ENCODE data around the gene NCOR1. TPM values are rescaled to one million over a fixed set of nuclear protein-coding genes. Genes with fewer than 3 reads are reported as not detected.

NCOR1 gene
- total RNA-seq, 1 donor from 2014 or later: 123 TPM

DNA sequence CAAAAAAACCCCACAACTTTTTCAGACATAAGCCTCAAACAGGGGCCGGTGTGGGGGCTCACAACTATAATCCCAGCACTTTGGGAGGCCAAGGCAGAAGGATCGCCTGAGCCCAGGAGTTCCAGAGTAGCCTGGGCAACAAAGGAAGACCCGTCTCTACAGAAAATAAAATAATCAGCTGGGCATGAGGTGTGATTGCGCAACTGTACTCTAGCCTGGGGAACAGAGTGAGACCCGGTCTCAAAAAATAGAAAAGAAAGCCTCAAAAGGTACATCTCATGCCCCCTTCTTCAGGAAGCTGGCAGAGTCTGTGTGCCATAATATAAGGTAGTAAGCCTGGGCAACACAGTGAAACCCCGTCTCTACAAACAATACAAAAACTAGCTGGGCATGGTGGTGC, 219.0 kb downstream of the NCOR1 start:
- intact Hi-C loops (cut with micrococcal nuclease): loop anchor here (5.0 kb wide), 1 partner anchor 299 kb away; the partner anchor contains the start of gene ZNF286A
- H3K27me3 Mint-ChIP-seq (ENCODE audit: insufficient read depth): peaks cover 2% of the 10 kb centered on the region
- H3K9me3 Mint-ChIP-seq: no peaks in the 10 kb centered on the region
- no peak overlapping the region for H3K4me3 Mint-ChIP-seq
- peaks cover 10% of the 10 kb centered on the region for H3K36me3 Mint-ChIP-seq (ENCODE audit: low read depth)
- peaks cover 16% of the 10 kb centered on the region for H3K4me1 Mint-ChIP-seq (ENCODE audit: low read depth)
- no peak for DNase-seq (ENCODE audit: low spot score)
- H3K27ac Mint-ChIP-seq: no peak overlapping the region

DNA sequence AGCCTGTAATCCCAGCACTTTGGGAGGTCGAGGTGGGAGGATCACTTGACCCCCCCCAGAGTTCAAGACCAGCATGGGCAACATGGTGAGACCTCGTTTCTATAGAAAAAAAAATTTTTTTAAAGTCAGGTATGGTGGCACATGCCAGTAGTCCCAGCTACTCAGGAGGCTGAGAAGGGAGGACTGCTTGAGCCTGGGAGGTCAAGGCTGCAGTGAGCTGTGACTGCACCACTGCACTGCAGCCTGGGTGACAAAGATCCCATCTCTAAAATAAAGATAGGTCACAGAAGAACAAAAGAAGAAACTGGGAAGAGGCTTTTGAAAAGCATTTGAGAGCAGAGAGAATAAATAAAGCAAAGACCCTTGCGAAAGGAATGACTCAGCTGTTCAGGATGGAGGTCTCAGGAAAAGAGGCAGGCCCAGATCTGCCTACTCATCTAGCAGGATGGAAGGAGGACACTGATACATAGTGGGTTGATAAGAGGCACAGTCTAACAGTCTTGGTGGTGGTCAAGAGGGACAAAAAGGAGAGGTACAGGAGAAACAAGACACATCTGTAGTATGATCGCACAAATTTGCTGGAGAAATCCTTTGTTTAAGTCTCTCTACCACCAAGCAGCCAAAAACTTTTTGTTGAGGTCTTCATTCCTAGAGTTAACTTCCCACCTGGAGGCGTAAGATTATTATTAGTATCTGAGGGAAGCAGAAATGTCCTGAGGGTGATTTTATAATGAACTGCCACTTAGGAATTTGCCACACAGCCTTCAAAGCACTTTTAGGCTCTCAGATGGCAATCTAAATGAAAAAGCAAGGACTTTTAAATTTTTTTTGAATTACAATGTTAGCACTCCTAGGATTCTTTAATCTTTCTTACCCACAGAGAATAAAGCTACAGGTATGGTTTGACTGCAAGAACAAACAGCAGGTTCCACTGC, 233.4 kb downstream of the NCOR1 start:
- Mint-ChIP-seq H3K4me1 (ENCODE audit: low read depth) (peaks cover 15% of the 10 kb centered on the region), H3K27ac (no peak overlapping the region), H3K9me3 (no peaks in the 10 kb centered on the region), H3K36me3 (ENCODE audit: low read depth) (peaks cover 17% of the 10 kb centered on the region), H3K4me3 (no peak overlapping the region), H3K27me3 (ENCODE audit: insufficient read depth) (no peaks in the 10 kb centered on the region)
- intact Hi-C loops (cut with micrococcal nuclease): loop anchor here (1.0 kb wide), 2 partner anchors 23 to 46 kb away; no protein-coding TSS in a partner anchor
- no peak for DNase-seq (ENCODE audit: low spot score)

DNA sequence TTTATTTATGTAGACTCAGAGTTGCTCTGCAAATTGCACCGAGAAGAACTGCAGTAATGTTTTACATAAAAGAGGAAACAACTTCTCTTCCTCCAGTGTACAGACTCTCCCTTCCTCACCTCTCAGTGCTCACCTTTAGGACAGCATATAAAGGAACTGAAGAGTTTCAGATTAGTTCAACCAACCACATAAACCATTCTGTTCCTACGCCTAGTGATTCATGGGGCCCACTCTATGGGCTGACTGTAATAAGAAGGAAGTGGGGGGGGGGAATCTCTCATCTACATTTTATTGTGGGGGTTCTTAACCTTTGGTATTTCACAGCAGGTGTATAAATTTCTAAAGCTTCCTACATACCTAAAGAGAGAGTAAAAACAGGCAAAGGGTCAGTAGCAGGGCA, 234.1 kb downstream of the NCOR1 start:
- H3K36me3 Mint-ChIP-seq (ENCODE audit: low read depth): peaks cover 18% of the 10 kb centered on the region
- no peak overlapping the region for H3K27ac Mint-ChIP-seq
- DNase-seq (ENCODE audit: low spot score): no peak
- intact Hi-C loops (cut with micrococcal nuclease): loop anchor here (1.0 kb wide), 2 partner anchors 22 to 47 kb away; no protein-coding TSS in a partner anchor
- no peak overlapping the region for H3K4me3 Mint-ChIP-seq
- no peaks in the 10 kb centered on the region for H3K9me3 Mint-ChIP-seq
- peaks cover 15% of the 10 kb centered on the region for H3K4me1 Mint-ChIP-seq (ENCODE audit: low read depth)
- no peaks in the 10 kb centered on the region for H3K27me3 Mint-ChIP-seq (ENCODE audit: insufficient read depth)

Other genes with a start within 250 kb of the NCOR1 start
- 8.3 and 9.5 TPM in 2 replicates for gene ZSWIM7, start 215.8 kb downstream of the NCOR1 start, total RNA-seq
- 38.0 and 40.3 TPM in 2 replicates for gene TTC19, start 215.7 kb downstream of the NCOR1 start, total RNA-seq
- 45.7 and 46.1 TPM in 2 replicates for gene PIGL, start 1.7 kb upstream of the NCOR1 start, total RNA-seq
- 47.1 and 54.7 TPM in 2 replicates for gene CENPV, start 137.9 kb upstream of the NCOR1 start, total RNA-seq
- gene UBB, start 165.6 kb upstream of the NCOR1 start, total RNA-seq: 1,933 and 1,974 TPM in 2 replicates
- gene TRPV2, start 200.0 kb upstream of the NCOR1 start, total RNA-seq: 38.2 and 42.2 TPM in 2 replicates

Measured in activated T-helper 1 cell treated with anti-CD3 and anti-CD28 coated beads, Interleukin-12 subunit alpha, Interleukin-12 subunit beta, Interleukin-2, Interleukin-4 antibody, amounts not matched to agents 30 ng/mL and 10 ng/mL and 1 ng/mL, durations not matched to agents 14 hours and 24 hours and 36 hours (primary cell).